WTC11 (cell line): ENCODE data around the gene NGLY1. TPM values are rescaled to one million over a fixed set of nuclear protein-coding genes. Genes with fewer than 3 reads are reported as not detected.

Experiments
- ATAC-seq: fragments of 200-7000 bp; cut with Tn5 transposase; 2 replicates; pipeline ENCODE4 v1.10.0; 2021; ENCODE audit warnings: mild to moderate bottlenecking, moderate library complexity
- CTCF ChIA-PET: fragments of 300-600 bp; sonication (Branson Sonifier 250); formaldehyde crosslinking; loops from one replicate; lab custom pipeline; 2021; ENCODE audit warnings: antibody characterized with exemption; lab: Charles Lee
- POLR2A ChIA-PET: fragments of 350-600 bp; sonication (Branson Sonifier 250); formaldehyde crosslinking; loops from one replicate; lab custom pipeline; 2021; ENCODE audit warnings: antibody characterized with exemption; lab: Charles Lee
- DNase-seq: peaks from one replicate; pipeline ENCODE4 v3.0.0; 2021; ENCODE audit warnings: low spot score
- H3K27ac Mint-ChIP-seq: 2 replicates; pipeline ENCODE4 v1.8.0; 2021; ENCODE audit warnings: mixed read lengths
- H3K27me3 Mint-ChIP-seq: 2 replicates; pipeline ENCODE4 v1.8.0; 2021; ENCODE audit warnings: low read depth, mild to moderate bottlenecking, moderate library complexity, mixed read lengths
- H3K36me3 Mint-ChIP-seq: 2 replicates; pipeline ENCODE4 v1.8.0; 2021; ENCODE audit warnings: mixed read lengths
- H3K4me1 Mint-ChIP-seq: 2 replicates; pipeline ENCODE4 v1.8.0; 2022; ENCODE audit warnings: mixed read lengths
- H3K4me3 Mint-ChIP-seq: 2 replicates; pipeline ENCODE4 v1.8.0; 2021; ENCODE audit warnings: mild to moderate bottlenecking, moderate library complexity, mixed read lengths
- H3K9me3 Mint-ChIP-seq: 2 replicates; pipeline ENCODE4 v1.8.0; 2021; ENCODE audit warnings: mixed read lengths
- ESRRA ChIP-seq: sonication (generic); formaldehyde crosslinking; IDR thresholded peaks from 2 replicates; pipeline ENCODE4 v1.8.1; 2022; ENCODE audit warnings: mild to moderate bottlenecking, missing genetic modification reagents, borderline replicate concordance
- GABPB1 ChIP-seq: sonication (generic); formaldehyde crosslinking; IDR thresholded peaks from 2 replicates; pipeline ENCODE4 v1.8.1; 2023; ENCODE audit warnings: mild to moderate bottlenecking, missing genetic modification reagents
- GRHL2 ChIP-seq: fragments of 250-450 bp; sonication (Bioruptor Pico); IDR thresholded peaks from 2 replicates; pipeline ENCODE4 v1.8.0; 2022; ENCODE audit warnings: mild to moderate bottlenecking, moderate library complexity; ENCODE audit not compliant: insufficient replicate concordance, severe bottlenecking
- GTF2I ChIP-seq: fragments of 250-450 bp; sonication (Bioruptor Pico); conservative IDR thresholded peaks from 2 replicates; pipeline ENCODE4 v1.4.0; 2021; ENCODE audit warnings: mild to moderate bottlenecking
- MXD4 ChIP-seq: fragments of 250-450 bp; sonication (Bioruptor Pico); IDR thresholded peaks from 2 replicates; pipeline ENCODE4 v1.8.0; 2021; ENCODE audit warnings: mild to moderate bottlenecking, moderate library complexity, borderline replicate concordance
- NFATC4 ChIP-seq: fragments of 250-450 bp; sonication (Bioruptor Pico); IDR thresholded peaks from 2 replicates; pipeline ENCODE4 v1.9.0; 2021; ENCODE audit warnings: mild to moderate bottlenecking
- NR3C1 ChIP-seq: sonication (generic); formaldehyde crosslinking; conservative IDR thresholded peaks from 2 replicates; pipeline ENCODE4 v1.8.1; 2023; ENCODE audit warnings: low read depth, mild to moderate bottlenecking, missing genetic modification reagents
- OVOL2 ChIP-seq: fragments of 250-450 bp; sonication (Bioruptor Pico); IDR thresholded peaks from 2 replicates; pipeline ENCODE4 v1.9.0; 2021; ENCODE audit warnings: mild to moderate bottlenecking, borderline replicate concordance
- SP1 ChIP-seq: sonication (generic); formaldehyde crosslinking; conservative IDR thresholded peaks from 2 replicates; pipeline ENCODE4 v1.8.1; 2022; ENCODE audit warnings: missing genetic modification reagents
- TP53 ChIP-seq: sonication (generic); formaldehyde crosslinking; IDR thresholded peaks from 2 replicates; pipeline ENCODE4 v1.8.1; 2023; ENCODE audit warnings: mild to moderate bottlenecking, missing genetic modification reagents
- ZNF138 ChIP-seq: sonication (generic); formaldehyde crosslinking; conservative IDR thresholded peaks from 2 replicates; pipeline ENCODE4 v1.8.1; 2022; ENCODE audit warnings: mild to moderate bottlenecking, moderate library complexity, missing genetic modification reagents
- total RNA-seq: library from RNA; stranded (reverse); gene quantifications from 3 replicates; pipeline ENCODE4 v1.2.3, GENCODE V29; 2021
- TF ChIP-seq, protein P1 (sequence below): sonication (generic); formaldehyde crosslinking; IDR thresholded peaks from 2 replicates; pipeline ENCODE4 v1.8.1; 2023; ENCODE audit warnings: mild to moderate bottlenecking, missing genetic modification reagents, borderline replicate concordance
- TF ChIP-seq, protein P2 (sequence below): sonication (generic); formaldehyde crosslinking; IDR thresholded peaks from 2 replicates; pipeline ENCODE4 v1.8.1; 2023; ENCODE audit warnings: mild to moderate bottlenecking, missing genetic modification reagents
- TF ChIP-seq, protein P3 (sequence below): sonication (generic); formaldehyde crosslinking; conservative IDR thresholded peaks from 2 replicates; pipeline ENCODE4 v1.8.1; 2023; ENCODE audit warnings: mild to moderate bottlenecking, low read depth, missing genetic modification reagents, moderate library complexity
- TF ChIP-seq, protein P4 (sequence below): sonication (generic); formaldehyde crosslinking; IDR thresholded peaks from 2 replicates; pipeline ENCODE4 v1.8.1; 2022; ENCODE audit warnings: mild to moderate bottlenecking, moderate library complexity, missing genetic modification reagents
- TF ChIP-seq, protein P5 (sequence below): sonication (generic); formaldehyde crosslinking; IDR thresholded peaks from 2 replicates; pipeline ENCODE4 v1.8.1; 2023; ENCODE audit warnings: mild to moderate bottlenecking, moderate library complexity, missing genetic modification reagents
- TF ChIP-seq, protein P6 (sequence below): sonication (generic); formaldehyde crosslinking; IDR thresholded peaks from 2 replicates; pipeline ENCODE4 v1.8.1; 2023; ENCODE audit warnings: mild to moderate bottlenecking, missing genetic modification reagents, moderate library complexity
- TF ChIP-seq, protein P7 (sequence below): sonication (generic); formaldehyde crosslinking; IDR thresholded peaks from 2 replicates; pipeline ENCODE4 v1.8.0; 2022; ENCODE audit warnings: missing genetic modification reagents
- TF ChIP-seq, protein P8 (sequence below): sonication (generic); formaldehyde crosslinking; IDR thresholded peaks from 2 replicates; pipeline ENCODE4 v1.8.1; 2022; ENCODE audit warnings: mild to moderate bottlenecking, missing genetic modification reagents, moderate library complexity, borderline replicate concordance

Gene NGLY1
- total RNA-seq, 1 experiment from 2014 or later, result 20.6 TPM

DNA sequence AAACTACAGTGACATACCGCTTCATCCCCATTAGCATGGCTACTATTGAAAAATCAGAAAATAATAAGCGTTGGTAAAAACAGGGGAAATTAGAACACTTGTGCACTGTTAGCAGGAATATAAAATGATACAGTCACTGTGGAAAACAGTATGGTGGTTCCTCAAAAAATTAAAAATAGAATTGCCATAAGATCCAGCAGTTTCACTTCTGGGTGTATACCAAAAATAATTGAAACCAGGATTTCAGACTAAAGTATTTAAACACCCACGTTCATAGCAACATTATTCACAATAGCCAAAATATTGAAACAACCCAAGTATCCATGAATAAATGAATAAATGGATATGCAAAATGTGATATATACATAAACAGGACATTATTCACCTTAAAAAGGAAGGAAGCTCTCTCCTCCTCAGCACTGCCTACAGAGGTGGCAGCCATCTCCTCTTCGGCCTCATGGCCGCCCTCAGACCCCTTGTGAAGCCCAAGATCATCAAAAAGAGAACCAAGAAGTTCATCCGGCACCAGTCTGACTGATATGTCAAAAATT is 34.1 kb downstream of the NGLY1 start (continued):
- TF ChIP-seq, protein P1, sequence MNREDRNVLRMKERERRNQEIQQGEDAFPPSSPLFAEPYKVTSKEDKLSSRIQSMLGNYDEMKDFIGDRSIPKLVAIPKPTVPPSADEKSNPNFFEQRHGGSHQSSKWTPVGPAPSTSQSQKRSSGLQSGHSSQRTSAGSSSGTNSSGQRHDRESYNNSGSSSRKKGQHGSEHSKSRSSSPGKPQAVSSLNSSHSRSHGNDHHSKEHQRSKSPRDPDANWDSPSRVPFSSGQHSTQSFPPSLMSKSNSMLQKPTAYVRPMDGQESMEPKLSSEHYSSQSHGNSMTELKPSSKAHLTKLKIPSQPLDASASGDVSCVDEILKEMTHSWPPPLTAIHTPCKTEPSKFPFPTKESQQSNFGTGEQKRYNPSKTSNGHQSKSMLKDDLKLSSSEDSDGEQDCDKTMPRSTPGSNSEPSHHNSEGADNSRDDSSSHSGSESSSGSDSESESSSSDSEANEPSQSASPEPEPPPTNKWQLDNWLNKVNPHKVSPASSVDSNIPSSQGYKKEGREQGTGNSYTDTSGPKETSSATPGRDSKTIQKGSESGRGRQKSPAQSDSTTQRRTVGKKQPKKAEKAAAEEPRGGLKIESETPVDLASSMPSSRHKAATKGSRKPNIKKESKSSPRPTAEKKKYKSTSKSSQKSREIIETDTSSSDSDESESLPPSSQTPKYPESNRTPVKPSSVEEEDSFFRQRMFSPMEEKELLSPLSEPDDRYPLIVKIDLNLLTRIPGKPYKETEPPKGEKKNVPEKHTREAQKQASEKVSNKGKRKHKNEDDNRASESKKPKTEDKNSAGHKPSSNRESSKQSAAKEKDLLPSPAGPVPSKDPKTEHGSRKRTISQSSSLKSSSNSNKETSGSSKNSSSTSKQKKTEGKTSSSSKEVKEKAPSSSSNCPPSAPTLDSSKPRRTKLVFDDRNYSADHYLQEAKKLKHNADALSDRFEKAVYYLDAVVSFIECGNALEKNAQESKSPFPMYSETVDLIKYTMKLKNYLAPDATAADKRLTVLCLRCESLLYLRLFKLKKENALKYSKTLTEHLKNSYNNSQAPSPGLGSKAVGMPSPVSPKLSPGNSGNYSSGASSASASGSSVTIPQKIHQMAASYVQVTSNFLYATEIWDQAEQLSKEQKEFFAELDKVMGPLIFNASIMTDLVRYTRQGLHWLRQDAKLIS, result no peak
- TF ChIP-seq GTF2I (CRISPR knock-in tag), result no peak
- no peak for TF ChIP-seq TP53 (CRISPR knock-in tag)
- TF ChIP-seq ZNF138 (CRISPR knock-in tag), result no peak
- TF ChIP-seq, all 79 proteins: peak for 0

DNA sequence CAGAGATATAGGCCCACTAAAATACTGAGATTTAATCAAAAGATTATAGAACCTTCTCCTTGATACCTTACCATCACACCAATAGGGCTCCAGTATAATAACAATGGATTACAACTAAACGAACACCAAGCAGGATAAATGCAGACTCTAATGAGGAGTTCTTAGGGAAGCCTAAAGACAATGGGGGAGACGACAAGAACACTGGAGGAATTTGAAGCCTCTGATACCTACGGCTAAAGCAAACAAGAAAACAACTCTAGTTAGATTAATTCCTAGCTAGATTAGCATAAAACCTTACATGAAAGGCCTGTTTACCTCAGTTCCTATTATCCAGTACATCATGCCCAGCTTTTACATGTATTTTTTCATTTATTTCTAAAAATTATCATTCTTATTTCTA is 35.1 kb downstream of the NGLY1 start:
- H3K27ac Mint-ChIP-seq, result no peak overlapping the region; the same call in 1 of the 2 replicates
- H3K36me3 Mint-ChIP-seq, result peaks cover 31% of the 10 kb centered on the region
- H3K27me3 Mint-ChIP-seq, result no peaks in the 10 kb centered on the region
- ChIA-PET CTCF (interaction anchor here (0.9 kb wide), 1 partner anchor 109 kb away, joined by 3 read pairs; no protein-coding TSS in a partner anchor), POLR2A (no interaction called here)
- peak; percentile 94 for ATAC-seq
- H3K4me3 Mint-ChIP-seq, result no peak overlapping the region
- no peak for DNase-seq
- no peaks in the 10 kb centered on the region for H3K9me3 Mint-ChIP-seq
- H3K4me1 Mint-ChIP-seq, result peaks cover 25% of the 10 kb centered on the region
- TF ChIP-seq, protein P2, sequence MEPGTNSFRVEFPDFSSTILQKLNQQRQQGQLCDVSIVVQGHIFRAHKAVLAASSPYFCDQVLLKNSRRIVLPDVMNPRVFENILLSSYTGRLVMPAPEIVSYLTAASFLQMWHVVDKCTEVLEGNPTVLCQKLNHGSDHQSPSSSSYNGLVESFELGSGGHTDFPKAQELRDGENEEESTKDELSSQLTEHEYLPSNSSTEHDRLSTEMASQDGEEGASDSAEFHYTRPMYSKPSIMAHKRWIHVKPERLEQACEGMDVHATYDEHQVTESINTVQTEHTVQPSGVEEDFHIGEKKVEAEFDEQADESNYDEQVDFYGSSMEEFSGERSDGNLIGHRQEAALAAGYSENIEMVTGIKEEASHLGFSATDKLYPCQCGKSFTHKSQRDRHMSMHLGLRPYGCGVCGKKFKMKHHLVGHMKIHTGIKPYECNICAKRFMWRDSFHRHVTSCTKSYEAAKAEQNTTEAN (CRISPR knock-in tag), result no peak
- TF ChIP-seq GTF2I (CRISPR knock-in tag) (no peak), GABPB1 (no peak), GRHL2 (CRISPR knock-in tag) (no peak), ESRRA (CRISPR knock-in tag) (no peak), NR3C1 (CRISPR knock-in tag) (no peak), NFATC4 (CRISPR knock-in tag) (no peak), ZNF138 (CRISPR knock-in tag) (no peak), OVOL2 (CRISPR knock-in tag) (no peak), SP1 (CRISPR knock-in tag) (no peak), MXD4 (no peak)
- TF ChIP-seq, protein P3, sequence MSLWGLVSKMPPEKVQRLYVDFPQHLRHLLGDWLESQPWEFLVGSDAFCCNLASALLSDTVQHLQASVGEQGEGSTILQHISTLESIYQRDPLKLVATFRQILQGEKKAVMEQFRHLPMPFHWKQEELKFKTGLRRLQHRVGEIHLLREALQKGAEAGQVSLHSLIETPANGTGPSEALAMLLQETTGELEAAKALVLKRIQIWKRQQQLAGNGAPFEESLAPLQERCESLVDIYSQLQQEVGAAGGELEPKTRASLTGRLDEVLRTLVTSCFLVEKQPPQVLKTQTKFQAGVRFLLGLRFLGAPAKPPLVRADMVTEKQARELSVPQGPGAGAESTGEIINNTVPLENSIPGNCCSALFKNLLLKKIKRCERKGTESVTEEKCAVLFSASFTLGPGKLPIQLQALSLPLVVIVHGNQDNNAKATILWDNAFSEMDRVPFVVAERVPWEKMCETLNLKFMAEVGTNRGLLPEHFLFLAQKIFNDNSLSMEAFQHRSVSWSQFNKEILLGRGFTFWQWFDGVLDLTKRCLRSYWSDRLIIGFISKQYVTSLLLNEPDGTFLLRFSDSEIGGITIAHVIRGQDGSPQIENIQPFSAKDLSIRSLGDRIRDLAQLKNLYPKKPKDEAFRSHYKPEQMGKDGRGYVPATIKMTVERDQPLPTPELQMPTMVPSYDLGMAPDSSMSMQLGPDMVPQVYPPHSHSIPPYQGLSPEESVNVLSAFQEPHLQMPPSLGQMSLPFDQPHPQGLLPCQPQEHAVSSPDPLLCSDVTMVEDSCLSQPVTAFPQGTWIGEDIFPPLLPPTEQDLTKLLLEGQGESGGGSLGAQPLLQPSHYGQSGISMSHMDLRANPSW (CRISPR knock-in tag), result no peak
- TF ChIP-seq, protein P4, sequence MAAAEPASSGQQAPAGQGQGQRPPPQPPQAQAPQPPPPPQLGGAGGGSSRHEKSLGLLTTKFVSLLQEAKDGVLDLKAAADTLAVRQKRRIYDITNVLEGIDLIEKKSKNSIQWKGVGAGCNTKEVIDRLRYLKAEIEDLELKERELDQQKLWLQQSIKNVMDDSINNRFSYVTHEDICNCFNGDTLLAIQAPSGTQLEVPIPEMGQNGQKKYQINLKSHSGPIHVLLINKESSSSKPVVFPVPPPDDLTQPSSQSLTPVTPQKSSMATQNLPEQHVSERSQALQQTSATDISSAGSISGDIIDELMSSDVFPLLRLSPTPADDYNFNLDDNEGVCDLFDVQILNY, result no peak
- TF ChIP-seq, protein P5, sequence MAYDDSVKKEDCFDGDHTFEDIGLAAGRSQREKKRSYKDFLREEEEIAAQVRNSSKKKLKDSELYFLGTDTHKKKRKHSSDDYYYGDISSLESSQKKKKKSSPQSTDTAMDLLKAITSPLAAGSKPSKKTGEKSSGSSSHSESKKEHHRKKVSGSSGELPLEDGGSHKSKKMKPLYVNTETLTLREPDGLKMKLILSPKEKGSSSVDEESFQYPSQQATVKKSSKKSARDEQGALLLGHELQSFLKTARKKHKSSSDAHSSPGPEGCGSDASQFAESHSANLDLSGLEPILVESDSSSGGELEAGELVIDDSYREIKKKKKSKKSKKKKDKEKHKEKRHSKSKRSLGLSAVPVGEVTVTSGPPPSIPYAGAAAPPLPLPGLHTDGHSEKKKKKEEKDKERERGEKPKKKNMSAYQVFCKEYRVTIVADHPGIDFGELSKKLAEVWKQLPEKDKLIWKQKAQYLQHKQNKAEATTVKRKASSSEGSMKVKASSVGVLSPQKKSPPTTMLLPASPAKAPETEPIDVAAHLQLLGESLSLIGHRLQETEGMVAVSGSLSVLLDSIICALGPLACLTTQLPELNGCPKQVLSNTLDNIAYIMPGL (CRISPR knock-in tag), result no peak
- TF ChIP-seq, protein P6, sequence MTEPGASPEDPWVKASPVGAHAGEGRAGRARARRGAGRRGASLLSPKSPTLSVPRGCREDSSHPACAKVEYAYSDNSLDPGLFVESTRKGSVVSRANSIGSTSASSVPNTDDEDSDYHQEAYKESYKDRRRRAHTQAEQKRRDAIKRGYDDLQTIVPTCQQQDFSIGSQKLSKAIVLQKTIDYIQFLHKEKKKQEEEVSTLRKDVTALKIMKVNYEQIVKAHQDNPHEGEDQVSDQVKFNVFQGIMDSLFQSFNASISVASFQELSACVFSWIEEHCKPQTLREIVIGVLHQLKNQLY (CRISPR knock-in tag), result no peak
- TF ChIP-seq, protein P7, sequence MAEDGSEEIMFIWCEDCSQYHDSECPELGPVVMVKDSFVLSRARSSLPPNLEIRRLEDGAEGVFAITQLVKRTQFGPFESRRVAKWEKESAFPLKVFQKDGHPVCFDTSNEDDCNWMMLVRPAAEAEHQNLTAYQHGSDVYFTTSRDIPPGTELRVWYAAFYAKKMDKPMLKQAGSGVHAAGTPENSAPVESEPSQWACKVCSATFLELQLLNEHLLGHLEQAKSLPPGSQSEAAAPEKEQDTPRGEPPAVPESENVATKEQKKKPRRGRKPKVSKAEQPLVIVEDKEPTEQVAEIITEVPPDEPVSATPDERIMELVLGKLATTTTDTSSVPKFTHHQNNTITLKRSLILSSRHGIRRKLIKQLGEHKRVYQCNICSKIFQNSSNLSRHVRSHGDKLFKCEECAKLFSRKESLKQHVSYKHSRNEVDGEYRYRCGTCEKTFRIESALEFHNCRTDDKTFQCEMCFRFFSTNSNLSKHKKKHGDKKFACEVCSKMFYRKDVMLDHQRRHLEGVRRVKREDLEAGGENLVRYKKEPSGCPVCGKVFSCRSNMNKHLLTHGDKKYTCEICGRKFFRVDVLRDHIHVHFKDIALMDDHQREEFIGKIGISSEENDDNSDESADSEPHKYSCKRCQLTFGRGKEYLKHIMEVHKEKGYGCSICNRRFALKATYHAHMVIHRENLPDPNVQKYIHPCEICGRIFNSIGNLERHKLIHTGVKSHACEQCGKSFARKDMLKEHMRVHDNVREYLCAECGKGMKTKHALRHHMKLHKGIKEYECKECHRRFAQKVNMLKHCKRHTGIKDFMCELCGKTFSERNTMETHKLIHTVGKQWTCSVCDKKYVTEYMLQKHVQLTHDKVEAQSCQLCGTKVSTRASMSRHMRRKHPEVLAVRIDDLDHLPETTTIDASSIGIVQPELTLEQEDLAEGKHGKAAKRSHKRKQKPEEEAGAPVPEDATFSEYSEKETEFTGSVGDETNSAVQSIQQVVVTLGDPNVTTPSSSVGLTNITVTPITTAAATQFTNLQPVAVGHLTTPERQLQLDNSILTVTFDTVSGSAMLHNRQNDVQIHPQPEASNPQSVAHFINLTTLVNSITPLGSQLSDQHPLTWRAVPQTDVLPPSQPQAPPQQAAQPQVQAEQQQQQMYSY (CRISPR knock-in tag), result no peak
- TF ChIP-seq, protein P8, sequence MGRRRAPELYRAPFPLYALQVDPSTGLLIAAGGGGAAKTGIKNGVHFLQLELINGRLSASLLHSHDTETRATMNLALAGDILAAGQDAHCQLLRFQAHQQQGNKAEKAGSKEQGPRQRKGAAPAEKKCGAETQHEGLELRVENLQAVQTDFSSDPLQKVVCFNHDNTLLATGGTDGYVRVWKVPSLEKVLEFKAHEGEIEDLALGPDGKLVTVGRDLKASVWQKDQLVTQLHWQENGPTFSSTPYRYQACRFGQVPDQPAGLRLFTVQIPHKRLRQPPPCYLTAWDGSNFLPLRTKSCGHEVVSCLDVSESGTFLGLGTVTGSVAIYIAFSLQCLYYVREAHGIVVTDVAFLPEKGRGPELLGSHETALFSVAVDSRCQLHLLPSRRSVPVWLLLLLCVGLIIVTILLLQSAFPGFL, result no peak
